WTC11 (cell line): Measurements from ENCODE around the gene ETV1. TPM values are rescaled to one million over a fixed set of nuclear protein-coding genes. Genes with fewer than 3 reads are reported as not detected.

Experiments used
- ATAC-seq: fragments of 200-7000 bp; cut with Tn5 transposase; 2 replicates; pipeline ENCODE4 v1.10.0; 2021; ENCODE audit warnings: mild to moderate bottlenecking, moderate library complexity
- CTCF ChIA-PET: fragments of 300-600 bp; sonication (Branson Sonifier 250); formaldehyde crosslinking; loops from one replicate; lab custom pipeline; 2021; ENCODE audit warnings: antibody characterized with exemption; lab: Charles Lee
- POLR2A ChIA-PET: fragments of 350-600 bp; sonication (Branson Sonifier 250); formaldehyde crosslinking; loops from one replicate; lab custom pipeline; 2021; ENCODE audit warnings: antibody characterized with exemption; lab: Charles Lee
- DNase-seq: peaks from one replicate; pipeline ENCODE4 v3.0.0; 2021; ENCODE audit warnings: low spot score
- H3K27ac Mint-ChIP-seq: 2 replicates; pipeline ENCODE4 v1.8.0; 2021; ENCODE audit warnings: mixed read lengths
- H3K27me3 Mint-ChIP-seq: 2 replicates; pipeline ENCODE4 v1.8.0; 2021; ENCODE audit warnings: low read depth, mild to moderate bottlenecking, moderate library complexity, mixed read lengths
- H3K36me3 Mint-ChIP-seq: 2 replicates; pipeline ENCODE4 v1.8.0; 2021; ENCODE audit warnings: mixed read lengths
- H3K4me1 Mint-ChIP-seq: 2 replicates; pipeline ENCODE4 v1.8.0; 2022; ENCODE audit warnings: mixed read lengths
- H3K4me3 Mint-ChIP-seq: 2 replicates; pipeline ENCODE4 v1.8.0; 2021; ENCODE audit warnings: mild to moderate bottlenecking, moderate library complexity, mixed read lengths
- H3K9me3 Mint-ChIP-seq: 2 replicates; pipeline ENCODE4 v1.8.0; 2021; ENCODE audit warnings: mixed read lengths
- ATF2 ChIP-seq: sonication (generic); formaldehyde crosslinking; IDR thresholded peaks from 2 replicates; pipeline ENCODE4 v1.8.1; 2022; ENCODE audit warnings: low read depth, missing genetic modification reagents, borderline replicate concordance
- CDX4 ChIP-seq: fragments of 250-450 bp; sonication (Bioruptor Pico); IDR thresholded peaks from 2 replicates; pipeline ENCODE4 v1.9.0; 2021; ENCODE audit warnings: moderate library complexity, mild to moderate bottlenecking, inconsistent platforms, borderline replicate concordance
- CREM ChIP-seq: sonication (generic); formaldehyde crosslinking; IDR thresholded peaks from 2 replicates; pipeline ENCODE4 v1.8.1; 2022; ENCODE audit warnings: mild to moderate bottlenecking, missing genetic modification reagents, moderate library complexity
- EMX1 ChIP-seq: fragments of 250-450 bp; sonication (Bioruptor Pico); IDR thresholded peaks from 2 replicates; pipeline ENCODE4 v1.8.0; 2021; ENCODE audit warnings: mild to moderate bottlenecking
- FOXP4 ChIP-seq: sonication (generic); formaldehyde crosslinking; IDR thresholded peaks from 2 replicates; pipeline ENCODE4 v1.8.0; 2022; ENCODE audit warnings: mild to moderate bottlenecking, missing genetic modification reagents
- GRHL2 ChIP-seq: fragments of 250-450 bp; sonication (Bioruptor Pico); IDR thresholded peaks from 2 replicates; pipeline ENCODE4 v1.8.0; 2022; ENCODE audit warnings: mild to moderate bottlenecking, moderate library complexity; ENCODE audit not compliant: insufficient replicate concordance, severe bottlenecking
- IRF2 ChIP-seq: sonication (generic); formaldehyde crosslinking; IDR thresholded peaks from 2 replicates; pipeline ENCODE4 v1.8.0; 2022; ENCODE audit warnings: low read depth, missing genetic modification reagents, borderline replicate concordance
- OVOL2 ChIP-seq: fragments of 250-450 bp; sonication (Bioruptor Pico); IDR thresholded peaks from 2 replicates; pipeline ENCODE4 v1.9.0; 2021; ENCODE audit warnings: mild to moderate bottlenecking, borderline replicate concordance
- RELA ChIP-seq: sonication (generic); formaldehyde crosslinking; IDR thresholded peaks from 2 replicates; pipeline ENCODE4 v1.8.1; 2022; ENCODE audit warnings: missing genetic modification reagents, mild to moderate bottlenecking, borderline replicate concordance
- RORB ChIP-seq: fragments of 250-450 bp; sonication (Bioruptor Pico); IDR thresholded peaks from 2 replicates; pipeline ENCODE4 v1.9.0; 2021; ENCODE audit warnings: mild to moderate bottlenecking
- SMAD3 ChIP-seq: sonication (generic); formaldehyde crosslinking; IDR thresholded peaks from 2 replicates; pipeline ENCODE4 v1.8.0; 2022; ENCODE audit warnings: missing genetic modification reagents, mild to moderate bottlenecking, borderline replicate concordance
- USF2 ChIP-seq: sonication (generic); formaldehyde crosslinking; IDR thresholded peaks from 2 replicates; pipeline ENCODE4 v1.8.1; 2023; ENCODE audit warnings: mild to moderate bottlenecking, missing genetic modification reagents, moderate library complexity
- ZMAT4 ChIP-seq: fragments of 250-450 bp; sonication (Bioruptor Pico); IDR thresholded peaks from 2 replicates; pipeline ENCODE4 v1.9.0; 2021; ENCODE audit warnings: mild to moderate bottlenecking
- ZNF232 ChIP-seq: sonication (generic); formaldehyde crosslinking; IDR thresholded peaks from 2 replicates; pipeline ENCODE4 v1.8.0; 2022; ENCODE audit warnings: mild to moderate bottlenecking, missing genetic modification reagents
- ZNF281 ChIP-seq: sonication (generic); formaldehyde crosslinking; IDR thresholded peaks from 2 replicates; pipeline ENCODE4 v1.8.0; 2023; ENCODE audit warnings: mild to moderate bottlenecking, missing genetic modification reagents
- ZNF317 ChIP-seq: sonication (generic); formaldehyde crosslinking; IDR thresholded peaks from 2 replicates; pipeline ENCODE4 v1.8.1; 2023; ENCODE audit warnings: low read depth, mild to moderate bottlenecking, moderate library complexity, missing genetic modification reagents, borderline replicate concordance
- ZNF396 ChIP-seq: fragments of 250-450 bp; sonication (Bioruptor Pico); IDR thresholded peaks from 2 replicates; pipeline ENCODE4 v1.8.0; 2021; ENCODE audit warnings: mild to moderate bottlenecking, moderate library complexity, borderline replicate concordance
- total RNA-seq: library from RNA; stranded (reverse); gene quantifications from 3 replicates; pipeline ENCODE4 v1.2.3, GENCODE V29; 2021

ETV1 gene
- total RNA-seq, 1 experiment from 2014 or later: 76.6 TPM

- no peak for TF ChIP-seq ATF2
- TF ChIP-seq ZNF281 (CRISPR knock-in tag): no peak
- TF ChIP-seq FOXP4 (CRISPR knock-in tag): no peak
- no peak for TF ChIP-seq RELA (CRISPR knock-in tag)
- TF ChIP-seq ZMAT4 (CRISPR knock-in tag): no peak
- no peak for TF ChIP-seq SMAD3 (CRISPR knock-in tag)
Measured at GRCh38 chr7:13945670-13946069, 43.8 kb downstream of the ETV1 start (continued).

GRCh38 chr7:13933536-13933935 is 55.9 kb downstream of the ETV1 start:
- TF ChIP-seq ZNF317 (CRISPR knock-in tag): no peak
- TF ChIP-seq ZNF232: no peak
- no peak for TF ChIP-seq ZNF281 (CRISPR knock-in tag)
- TF ChIP-seq ZNF396: no peak
- TF ChIP-seq CREM (CRISPR knock-in tag): no peak
- ATAC-seq (no peak), DNase-seq (no peak)
- POLR2A ChIA-PET: no interaction called here
- H3K9me3 Mint-ChIP-seq: no peaks in the 10 kb centered on the region
- H3K4me3 Mint-ChIP-seq: no peak overlapping the region
- H3K27me3 Mint-ChIP-seq: no peaks in the 10 kb centered on the region
- peaks cover 59% of the 10 kb centered on the region for H3K36me3 Mint-ChIP-seq
- H3K27ac Mint-ChIP-seq: peak overlapping the region; percentile 59
- CTCF ChIA-PET: no interaction called here
- H3K4me1 Mint-ChIP-seq: peaks cover 2% of the 10 kb centered on the region; the same call in 1 of the 2 replicates

- Mint-ChIP-seq H3K36me3 (peaks cover 56% of the 10 kb centered on the region), H3K4me3 (no peak overlapping the region), H3K27ac (peak overlapping the region; percentile 59), H3K9me3 (no peaks in the 10 kb centered on the region), H3K4me1 (peaks cover 2% of the 10 kb centered on the region; the same call in 1 of the 2 replicates), H3K27me3 (no peaks in the 10 kb centered on the region)
- no peak for ATAC-seq
- ChIA-PET POLR2A (no interaction called here), CTCF (no interaction called here)
- TF ChIP-seq GRHL2 (CRISPR knock-in tag) (no peak), OVOL2 (CRISPR knock-in tag) (no peak), USF2 (CRISPR knock-in tag) (no peak), CDX4 (CRISPR knock-in tag) (no peak), ZNF396 (no peak), EMX1 (CRISPR knock-in tag) (no peak), RORB (CRISPR knock-in tag) (no peak), IRF2 (no peak), FOXP4 (CRISPR knock-in tag) (no peak)
- no peak for DNase-seq
Measured at GRCh38 chr7:13933091-13933490, 56.4 kb downstream of the ETV1 start.
